Measurements from ENCODE around the gene FTO.

FTO gene

GRCh38 chr16:53736297-53736696 is 32.3 kb downstream of the FTO start:
- H3K27ac ChIP-seq = no peak overlapping the region
- H3K27me3 ChIP-seq (replicated peaks) = no peaks in the 10 kb centered on the region
- TF ChIP-seq CTCF (IDR thresholded peaks at IDR 0.05; ENCODE audit: low read depth, low read length, missing control alignments) = no peak
- no peaks in the 10 kb centered on the region for H3K36me3 ChIP-seq (replicated peaks)
- no peak overlapping the region for H3K4me3 ChIP-seq (ENCODE audit: low read depth, low read length)
- no peak for DNase-seq
- in situ Hi-C loops (cut with HindIII; ENCODE audit: low pct_ligation_motif_present, low sequenced_read_pairs) = no loop called here

- DNase-seq = no peak
- in situ Hi-C loops (cut with HindIII; ENCODE audit: low pct_ligation_motif_present, low sequenced_read_pairs) = no loop called here
- H3K27ac ChIP-seq = no peak overlapping the region
- H3K36me3 ChIP-seq (replicated peaks) = no peaks in the 10 kb centered on the region
- no peak overlapping the region for H3K4me3 ChIP-seq (ENCODE audit: low read depth, low read length)
- TF ChIP-seq CTCF (IDR thresholded peaks at IDR 0.05; ENCODE audit: low read depth, low read length, missing control alignments) = no peak
- H3K27me3 ChIP-seq (replicated peaks) = no peaks in the 10 kb centered on the region
Observed at GRCh38 chr16:53737552-53737951, 33.6 kb downstream of the FTO start.

- no peak for TF ChIP-seq CTCF (IDR thresholded peaks at IDR 0.05; ENCODE audit: low read depth, low read length, missing control alignments)
- DNase-seq = no peak
- Histone ChIP-seq H3K36me3 (replicated peaks) (no peaks in the 10 kb centered on the region), H3K27me3 (replicated peaks) (no peaks in the 10 kb centered on the region), H3K27ac (no peak overlapping the region), H3K4me3 (ENCODE audit: low read depth, low read length) (no peak overlapping the region)
- in situ Hi-C loops (cut with HindIII; ENCODE audit: low pct_ligation_motif_present, low sequenced_read_pairs) = no loop called here
Observed at GRCh38 chr16:53740476-53740875, 36.5 kb downstream of the FTO start.

GRCh38 chr16:53740933-53741531 is 37.1 kb downstream of the FTO start:
- no peak for DNase-seq
- Histone ChIP-seq H3K36me3 (replicated peaks) (no peaks in the 10 kb centered on the region), H3K27me3 (replicated peaks) (no peaks in the 10 kb centered on the region), H3K4me3 (ENCODE audit: low read depth, low read length) (no peak overlapping the region), H3K27ac (no peak overlapping the region)
- in situ Hi-C loops (cut with HindIII; ENCODE audit: low pct_ligation_motif_present, low sequenced_read_pairs) = no loop called here
- no peak for TF ChIP-seq CTCF (IDR thresholded peaks at IDR 0.05; ENCODE audit: low read depth, low read length, missing control alignments)

GRCh38 chr16:53741546-53741945 is 37.6 kb downstream of the FTO start:
- Histone ChIP-seq H3K27ac (no peak overlapping the region), H3K36me3 (replicated peaks) (no peaks in the 10 kb centered on the region), H3K27me3 (replicated peaks) (no peaks in the 10 kb centered on the region), H3K4me3 (ENCODE audit: low read depth, low read length) (no peak overlapping the region)
- in situ Hi-C loops (cut with HindIII; ENCODE audit: low pct_ligation_motif_present, low sequenced_read_pairs) = no loop called here
- DNase-seq = no peak
- TF ChIP-seq CTCF (IDR thresholded peaks at IDR 0.05; ENCODE audit: low read depth, low read length, missing control alignments) = no peak

- DNase-seq = no peak
- no peaks in the 10 kb centered on the region for H3K36me3 ChIP-seq (replicated peaks)
- no peaks in the 10 kb centered on the region for H3K27me3 ChIP-seq (replicated peaks)
- H3K4me3 ChIP-seq (ENCODE audit: low read depth, low read length) = no peak overlapping the region
- in situ Hi-C loops (cut with HindIII; ENCODE audit: low pct_ligation_motif_present, low sequenced_read_pairs) = no loop called here
- TF ChIP-seq CTCF (IDR thresholded peaks at IDR 0.05; ENCODE audit: low read depth, low read length, missing control alignments) = peak; percentile 85
- H3K27ac ChIP-seq = no peak overlapping the region
Observed at GRCh38 chr16:53743149-53743566, 39.2 kb downstream of the FTO start.

Data from brain microvascular endothelial cell (primary cell).